Measurements from ENCODE around the gene PNPLA7. TPM values are rescaled to one million over a fixed set of nuclear protein-coding genes. Genes with fewer than 3 reads are reported as not detected.
"Not testable (repeated sequence)": the region's sequence is repeated elsewhere in the genome, so short reads cannot be mapped to it uniquely, and the experiment has no call there.

PNPLA7 gene
- total and polyA plus RNA-seq, 7 donors, result 1.8 to 12.2 (median 8.2) TPM

DNA sequence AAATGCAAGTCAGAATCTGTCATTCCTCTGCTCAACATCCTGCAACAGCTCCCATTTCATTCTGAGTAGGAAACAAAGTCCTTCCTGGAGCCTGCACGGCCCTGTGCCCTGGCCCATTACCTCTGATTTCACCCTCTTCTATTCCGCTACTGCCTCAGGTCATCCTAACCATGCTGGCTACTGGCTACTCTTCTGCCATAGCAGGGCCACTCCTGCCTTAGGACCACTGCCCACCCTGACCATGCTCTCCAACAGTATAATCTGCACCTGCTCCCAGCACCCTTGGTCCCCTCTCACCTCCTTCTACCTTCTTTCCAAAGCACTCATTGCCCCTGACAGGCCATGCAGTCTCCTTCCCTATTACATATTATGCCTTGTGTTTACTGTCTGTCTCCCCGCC lies 20.4 kb upstream of the PNPLA7 start:
- no peak for DNase-seq
- Histone ChIP-seq H3K27me3 (no peaks in the 10 kb centered on the region), H3K4me3 (no peak overlapping the region), H3K4me1 (peaks cover 0 to 6% (median 2%) of the 10 kb centered on the region in 4 donors), H3K36me3 (peaks cover 5 to 50% (median 15%) of the 10 kb centered on the region in 4 donors), H3K9me3 (no peaks in the 10 kb centered on the region), H3K27ac (no peak overlapping the region)
- TF ChIP-seq EP300 (IDR thresholded peaks at IDR 0.05) (no peak), POLR2A (IDR thresholded peaks at IDR 0.05) (no peak)
- TF ChIP-seq, protein P1, sequence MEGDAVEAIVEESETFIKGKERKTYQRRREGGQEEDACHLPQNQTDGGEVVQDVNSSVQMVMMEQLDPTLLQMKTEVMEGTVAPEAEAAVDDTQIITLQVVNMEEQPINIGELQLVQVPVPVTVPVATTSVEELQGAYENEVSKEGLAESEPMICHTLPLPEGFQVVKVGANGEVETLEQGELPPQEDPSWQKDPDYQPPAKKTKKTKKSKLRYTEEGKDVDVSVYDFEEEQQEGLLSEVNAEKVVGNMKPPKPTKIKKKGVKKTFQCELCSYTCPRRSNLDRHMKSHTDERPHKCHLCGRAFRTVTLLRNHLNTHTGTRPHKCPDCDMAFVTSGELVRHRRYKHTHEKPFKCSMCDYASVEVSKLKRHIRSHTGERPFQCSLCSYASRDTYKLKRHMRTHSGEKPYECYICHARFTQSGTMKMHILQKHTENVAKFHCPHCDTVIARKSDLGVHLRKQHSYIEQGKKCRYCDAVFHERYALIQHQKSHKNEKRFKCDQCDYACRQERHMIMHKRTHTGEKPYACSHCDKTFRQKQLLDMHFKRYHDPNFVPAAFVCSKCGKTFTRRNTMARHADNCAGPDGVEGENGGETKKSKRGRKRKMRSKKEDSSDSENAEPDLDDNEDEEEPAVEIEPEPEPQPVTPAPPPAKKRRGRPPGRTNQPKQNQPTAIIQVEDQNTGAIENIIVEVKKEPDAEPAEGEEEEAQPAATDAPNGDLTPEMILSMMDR (IDR thresholded peaks at IDR 0.05), result no peak
- 95 to 98% methylated on average over 3 of the region's 3 CpGs for WGBS, 2 donors
- intact Hi-C loops (cut with DNase I), result no loop called here

DNA sequence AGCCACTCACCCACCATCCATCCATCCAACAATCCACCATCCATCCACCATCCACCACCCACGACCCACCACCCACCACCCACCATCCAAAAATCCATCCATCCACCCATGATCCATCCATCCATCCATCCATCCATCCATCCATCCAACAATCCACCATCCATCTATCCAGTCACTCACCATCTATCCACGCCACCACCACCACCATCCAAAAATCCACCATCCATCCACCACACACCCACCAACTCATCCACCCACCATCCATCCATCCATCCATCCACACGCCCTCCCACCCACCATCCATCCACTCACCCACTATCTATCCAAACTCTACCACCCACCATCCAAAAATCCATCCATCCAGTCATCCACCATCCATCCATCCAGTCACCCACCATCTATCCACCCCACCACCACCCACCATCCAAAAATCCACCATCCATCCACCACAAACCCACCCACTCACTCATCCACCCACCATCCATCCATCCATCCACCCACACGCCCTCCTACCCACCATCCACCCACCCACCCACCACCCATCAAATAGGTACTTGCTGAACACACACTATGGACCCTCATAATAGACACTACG lies 19.5 kb upstream of the PNPLA7 start:
- TF ChIP-seq POLR2AphosphoS5 (IDR thresholded peaks at IDR 0.05) (no peak), EP300 (IDR thresholded peaks at IDR 0.05) (no peak), POLR2A (IDR thresholded peaks at IDR 0.05) (no peak)
- TF ChIP-seq, protein P1 (IDR thresholded peaks at IDR 0.05), result no peak
- H3K27ac ChIP-seq, result no peak overlapping the region
- peaks cover 5 to 46% (median 13%) of the 10 kb centered on the region in 4 donors for H3K36me3 ChIP-seq
- DNase-seq, result no peak
- intact Hi-C loops (cut with DNase I), result no loop called here
- H3K4me1 ChIP-seq, result no peaks in the 10 kb centered on the region
- H3K9me3 ChIP-seq, result no peaks in the 10 kb centered on the region
- H3K4me3 ChIP-seq, result no peak overlapping the region
- H3K27me3 ChIP-seq, result no peaks in the 10 kb centered on the region
- 96 to 97% methylated on average over 5 of the region's 5 CpGs for WGBS, 2 donors

DNA sequence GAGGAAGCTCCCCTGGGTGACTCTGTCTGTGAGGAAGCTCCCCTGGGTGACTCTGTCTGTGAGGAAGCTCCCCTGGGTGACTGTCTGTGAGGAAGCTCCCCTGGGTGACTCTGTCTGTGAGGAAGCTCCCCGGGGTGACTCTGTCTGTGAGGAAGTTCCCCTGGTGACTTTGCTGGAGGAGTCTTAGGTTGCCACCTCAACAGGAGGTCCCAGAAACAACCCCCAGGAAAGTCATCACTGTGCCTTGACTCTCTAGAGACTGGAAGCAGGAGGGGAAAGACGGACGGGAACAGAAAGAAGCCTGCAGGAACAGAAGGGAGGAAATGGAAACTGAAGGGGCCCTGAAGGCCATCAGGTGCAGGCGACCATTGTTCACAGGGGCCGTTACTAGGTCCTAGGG lies 18.2 kb upstream of the PNPLA7 start:
- H3K9me3 ChIP-seq; intact Hi-C loops (cut with DNase I); H3K27me3 ChIP-seq; H3K27ac ChIP-seq; H3K4me1 ChIP-seq; DNase-seq; H3K4me3 ChIP-seq: not testable (repeated sequence)
- WGBS, 2 donors, result 88 to 93% methylated on average over 5 of the region's 5 CpGs
- peaks cover 5 to 46% (median 18%) of the 10 kb centered on the region in 4 donors for H3K36me3 ChIP-seq

DNA sequence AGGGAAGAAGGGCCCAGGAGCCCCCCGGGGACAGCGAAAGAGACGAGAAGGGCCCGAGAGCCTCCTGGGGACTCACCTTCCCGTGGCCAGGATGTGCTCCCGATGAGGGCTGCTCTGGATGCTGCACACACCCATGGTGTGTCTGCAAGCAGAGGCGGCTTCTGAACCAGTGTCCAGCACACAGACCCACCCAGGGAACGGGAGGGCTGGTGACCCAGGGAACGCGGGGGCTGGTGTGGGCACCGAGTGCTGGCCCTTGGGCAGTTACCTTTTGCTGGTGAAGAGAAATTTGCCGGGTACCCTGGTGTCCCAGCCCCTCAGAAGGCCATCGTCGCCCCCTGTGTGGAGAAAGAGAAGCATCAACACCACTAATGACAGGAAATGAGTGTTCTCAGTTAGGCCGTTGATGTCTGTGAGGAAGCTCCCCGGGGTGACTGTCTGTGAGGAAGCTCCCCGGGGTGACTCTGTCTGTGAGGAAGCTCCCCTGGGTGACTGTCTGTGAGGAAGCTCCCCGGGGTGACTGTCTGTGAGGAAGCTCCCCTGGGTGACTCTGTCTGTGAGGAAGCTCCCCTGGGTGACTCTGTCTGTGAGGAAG lies 14.7 kb upstream of the PNPLA7 start:
- peaks cover 0 to 33% (median 13%) of the 10 kb centered on the region in 4 donors for H3K36me3 ChIP-seq
- WGBS, 2 donors, result 84 to 90% methylated on average over 18 of the region's 18 CpGs

DNA sequence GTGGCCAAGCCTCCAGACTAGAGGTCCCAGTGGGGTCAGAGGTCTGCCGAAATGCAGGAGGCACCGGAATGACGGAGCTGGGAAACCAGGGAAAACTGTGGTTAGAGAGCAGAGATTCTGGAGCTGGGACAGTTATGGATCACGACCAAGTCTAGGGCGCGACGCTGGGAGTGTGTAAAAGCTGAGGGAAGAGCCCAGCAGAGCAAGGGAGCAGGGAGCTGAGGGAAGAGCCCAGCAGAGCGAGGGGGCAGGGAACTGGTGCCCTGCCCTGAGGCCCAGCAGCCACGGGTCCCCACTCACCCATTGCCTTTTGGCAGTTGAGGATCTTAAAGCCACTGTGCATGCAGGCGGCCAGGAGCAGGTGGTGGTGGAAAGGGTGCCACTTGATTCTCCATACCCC lies 13.9 kb upstream of the PNPLA7 start:
- H3K27ac ChIP-seq, result no peak overlapping the region
- no peaks in the 10 kb centered on the region for H3K9me3 ChIP-seq
- DNase-seq, result no peak
- H3K36me3 ChIP-seq, result peaks cover 0 to 41% (median 13%) of the 10 kb centered on the region in 4 donors
- H3K4me1 ChIP-seq, result no peaks in the 10 kb centered on the region
- H3K27me3 ChIP-seq, result no peaks in the 10 kb centered on the region
- H3K4me3 ChIP-seq, result no peak overlapping the region
- 93 to 94% methylated on average over 10 of the region's 10 CpGs for WGBS, 2 donors
- no peak for TF ChIP-seq POLR2AphosphoS5 (IDR thresholded peaks at IDR 0.05)
- TF ChIP-seq, protein P1 (IDR thresholded peaks at IDR 0.05), result no peak
- no peak for TF ChIP-seq EP300 (IDR thresholded peaks at IDR 0.05)
- TF ChIP-seq POLR2A (IDR thresholded peaks at IDR 0.05), result no peak
- intact Hi-C loops (cut with DNase I), result no loop called here

More for the DNA sequence above, 14.7 kb upstream of the PNPLA7 start:
- Histone ChIP-seq H3K4me3 (no peak overlapping the region), H3K27ac (no peak overlapping the region), H3K27me3 (no peaks in the 10 kb centered on the region), H3K9me3 (no peaks in the 10 kb centered on the region), H3K4me1 (no peaks in the 10 kb centered on the region)
- intact Hi-C loops (cut with DNase I), result no loop called here
- TF ChIP-seq, protein P1 (IDR thresholded peaks at IDR 0.05), result no peak
- TF ChIP-seq EP300 (IDR thresholded peaks at IDR 0.05) (no peak), POLR2AphosphoS5 (IDR thresholded peaks at IDR 0.05) (no peak), POLR2A (IDR thresholded peaks at IDR 0.05) (no peak)
- DNase-seq, result no peak
